IPS-15b (cell line): ENCODE results near the gene SLC2A6.

Experiments used
- H3K27me3 ChIP-seq: one replicate; pipeline ENCODE4 v1.6.1; 2013; ENCODE audit warnings: low read length; ENCODE audit not compliant: control insufficient read depth, insufficient read depth
- H3K36me3 ChIP-seq: one replicate; pipeline ENCODE4 v1.6.1; 2013; ENCODE audit warnings: low read length; ENCODE audit not compliant: control insufficient read depth, insufficient read depth
- H3K4me1 ChIP-seq: one replicate; pipeline ENCODE4 v1.6.1; 2013; ENCODE audit warnings: mild to moderate bottlenecking, low read length; ENCODE audit not compliant: control insufficient read depth, insufficient read depth
- H3K4me3 ChIP-seq: one replicate; pipeline ENCODE4 v1.5.1; 2013; ENCODE audit warnings: low read depth, low read length
- H3K9ac ChIP-seq: one replicate; pipeline ENCODE4 v1.6.1; 2013; ENCODE audit warnings: low read depth, mild to moderate bottlenecking, low read length
- H3K9me3 ChIP-seq: one replicate; pipeline ENCODE4 v1.6.1; 2013; ENCODE audit warnings: mild to moderate bottlenecking, low read length; ENCODE audit not compliant: control insufficient read depth, insufficient read depth

Gene SLC2A6

DNA sequence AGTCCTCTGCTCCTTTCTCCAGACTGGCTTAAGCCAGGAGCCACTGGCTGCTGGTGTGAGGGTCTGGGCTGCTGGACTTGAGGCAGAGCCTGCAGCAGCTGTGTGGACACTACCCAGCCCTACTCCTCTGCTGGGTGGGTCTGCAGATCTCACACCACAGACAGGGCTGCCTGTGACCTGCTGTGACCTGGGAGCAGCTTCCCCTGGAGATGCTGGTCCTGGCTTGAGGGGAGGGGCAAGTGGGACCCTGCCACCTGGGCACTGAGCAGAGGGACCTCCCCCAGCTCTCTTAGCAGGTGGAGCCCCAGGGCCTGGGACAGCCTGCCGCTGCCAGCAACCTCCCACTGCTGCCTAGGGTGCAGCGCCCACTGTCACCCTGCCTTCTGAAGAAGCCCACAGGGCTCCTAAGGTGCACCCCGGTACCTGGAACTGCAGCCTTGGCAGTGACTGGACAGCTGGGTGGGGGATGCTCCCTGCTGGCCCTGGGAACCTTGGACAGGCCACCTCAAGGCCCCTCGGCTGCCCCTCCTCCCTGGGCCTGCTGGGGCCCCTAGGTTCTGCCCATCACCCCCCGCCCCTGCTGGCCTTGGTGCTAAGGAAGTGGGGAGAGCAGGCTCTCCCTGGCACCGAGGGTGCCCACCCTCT, 10.0 kb downstream of the SLC2A6 start:
- no peaks in the 10 kb centered on the region for H3K9me3 ChIP-seq
- H3K9ac ChIP-seq = no peak overlapping the region
- H3K27me3 ChIP-seq = no peaks in the 10 kb centered on the region
- no peak overlapping the region for H3K4me3 ChIP-seq
- H3K4me1 ChIP-seq = no peaks in the 10 kb centered on the region
- peaks cover 11% of the 10 kb centered on the region for H3K36me3 ChIP-seq

DNA sequence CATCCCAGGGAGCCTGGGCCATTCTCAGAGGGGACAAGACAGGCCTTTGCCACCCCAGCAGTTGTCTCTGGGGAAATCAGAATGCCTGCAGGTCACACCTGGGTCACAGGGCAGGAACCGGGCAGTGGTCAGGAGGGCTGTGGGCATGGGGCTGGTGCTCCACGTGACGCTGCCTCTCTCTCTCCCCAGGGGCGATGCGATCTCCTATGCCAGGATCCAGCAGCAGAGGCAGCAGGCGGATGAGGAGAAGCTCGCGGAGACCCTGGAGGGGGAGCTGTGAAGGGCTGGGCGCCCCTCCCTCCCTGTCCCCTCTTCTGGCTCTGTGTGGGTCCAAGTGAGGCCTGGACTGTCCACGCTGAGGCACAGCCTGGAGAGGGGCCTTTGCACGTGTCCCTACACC, 10.5 kb downstream of the SLC2A6 start:
- Histone ChIP-seq H3K9ac (no peak overlapping the region), H3K4me3 (no peak overlapping the region), H3K9me3 (no peaks in the 10 kb centered on the region), H3K27me3 (no peaks in the 10 kb centered on the region), H3K4me1 (no peaks in the 10 kb centered on the region), H3K36me3 (peaks cover 9% of the 10 kb centered on the region)

DNA sequence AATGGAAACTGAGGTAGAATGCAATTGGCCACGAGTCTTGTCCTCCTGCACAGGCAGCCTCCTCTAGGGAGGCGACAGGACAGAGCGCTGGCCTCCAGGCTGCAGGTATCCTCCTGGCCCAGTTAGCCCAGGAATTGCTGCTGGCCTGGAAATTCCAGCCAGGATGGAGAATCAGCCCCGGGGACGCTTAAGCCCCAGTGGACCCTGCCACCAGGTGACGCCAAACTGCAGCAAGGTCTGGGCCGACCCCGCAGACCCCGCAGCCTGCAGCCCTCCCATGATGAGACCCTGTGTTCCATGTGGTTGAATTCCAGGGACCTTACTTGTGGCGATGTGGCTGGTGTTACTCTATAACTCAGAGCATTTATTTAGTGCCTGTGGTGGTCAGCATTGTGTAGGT, 11.8 kb downstream of the SLC2A6 start:
- Histone ChIP-seq H3K27me3 (no peaks in the 10 kb centered on the region), H3K4me1 (no peaks in the 10 kb centered on the region), H3K9ac (no peak overlapping the region), H3K4me3 (no peak overlapping the region), H3K9me3 (no peaks in the 10 kb centered on the region), H3K36me3 (peaks cover 3% of the 10 kb centered on the region)

- Histone ChIP-seq H3K36me3 (no peaks in the 10 kb centered on the region), H3K4me3 (no peak overlapping the region), H3K4me1 (peaks cover 2% of the 10 kb centered on the region), H3K9me3 (no peaks in the 10 kb centered on the region), H3K9ac (no peak overlapping the region), H3K27me3 (no peaks in the 10 kb centered on the region)
Measured at GRCh38 chr9:133465984-133466383, 12.9 kb downstream of the SLC2A6 start.

GRCh38 chr9:133464638-133465037, 14.3 kb downstream of the SLC2A6 start:
- Histone ChIP-seq H3K9ac (no peak overlapping the region), H3K36me3 (no peaks in the 10 kb centered on the region), H3K27me3 (no peaks in the 10 kb centered on the region), H3K4me1 (peaks cover 5% of the 10 kb centered on the region), H3K9me3 (no peaks in the 10 kb centered on the region), H3K4me3 (no peak overlapping the region)

DNA sequence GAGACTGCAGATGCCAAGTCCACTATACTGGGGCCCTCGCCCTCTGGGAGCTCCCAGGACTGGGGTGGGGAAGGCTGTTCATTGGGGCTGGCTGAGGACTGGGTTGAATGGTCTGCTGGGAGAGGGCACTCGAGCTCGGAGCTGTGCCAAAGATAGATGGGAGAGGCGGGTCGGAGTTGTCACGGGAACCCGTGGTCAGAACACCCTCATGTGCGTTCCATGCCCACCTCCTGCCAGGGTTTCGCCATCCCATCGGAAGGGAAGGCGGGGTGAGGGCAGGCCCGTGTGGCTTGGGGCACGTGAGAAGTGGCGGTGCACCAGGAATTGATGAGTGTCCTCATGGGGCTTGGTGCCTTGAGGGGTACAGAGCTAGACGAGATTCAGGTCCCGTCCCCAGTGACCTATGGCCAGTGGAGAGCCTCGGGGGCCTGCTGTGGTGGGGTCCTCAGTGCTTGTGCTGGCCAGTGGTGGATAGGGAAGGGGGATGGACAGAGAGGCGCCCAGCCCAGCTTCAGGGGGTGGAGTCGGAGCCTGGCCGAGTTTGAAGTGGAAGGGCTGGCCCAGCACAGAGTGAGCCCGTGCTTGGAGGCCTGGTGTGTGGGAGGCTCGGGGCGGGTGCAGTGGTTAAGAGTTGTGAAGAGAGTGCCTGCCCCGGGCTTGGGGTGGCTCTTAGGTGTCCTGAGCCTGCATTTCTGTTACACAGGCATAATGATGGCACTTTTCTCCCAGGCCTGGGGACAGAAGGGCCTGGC, 14.9 kb downstream of the SLC2A6 start:
- no peaks in the 10 kb centered on the region for H3K36me3 ChIP-seq
- H3K4me1 ChIP-seq = peaks cover 5% of the 10 kb centered on the region
- H3K9ac ChIP-seq = no peak overlapping the region
- H3K4me3 ChIP-seq = no peak overlapping the region
- H3K9me3 ChIP-seq = no peaks in the 10 kb centered on the region
- H3K27me3 ChIP-seq = no peaks in the 10 kb centered on the region

DNA sequence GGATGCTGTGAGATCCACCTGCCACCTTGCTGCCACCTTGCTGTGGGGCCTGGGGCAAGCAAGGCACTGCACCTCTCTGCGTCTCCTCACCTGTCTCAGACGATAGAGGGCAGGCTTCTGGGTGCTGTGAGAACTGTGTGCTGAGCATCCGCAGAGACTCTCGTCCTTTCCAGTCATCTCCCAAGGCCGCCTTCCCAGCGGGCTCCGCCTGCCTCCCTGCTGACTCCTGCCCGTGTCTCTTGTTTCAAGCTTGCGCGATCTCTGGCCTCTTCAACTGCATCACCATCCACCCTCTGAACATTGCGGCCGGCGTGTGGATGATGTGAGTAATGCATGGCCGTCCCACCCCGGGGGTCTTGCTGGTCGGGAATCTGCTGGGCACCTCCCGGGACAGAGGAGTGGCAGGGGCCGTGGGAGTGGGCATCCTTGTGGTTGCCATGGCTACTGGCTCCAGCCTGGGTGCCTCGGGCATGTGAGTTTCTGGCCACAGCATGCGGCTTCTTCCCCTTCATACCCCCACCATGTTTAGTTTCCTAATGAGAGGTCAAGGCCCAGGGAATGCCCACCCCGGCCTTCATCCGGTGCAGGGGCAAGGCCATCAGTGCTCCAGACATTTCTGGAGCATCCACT, 15.6 kb downstream of the SLC2A6 start:
- Histone ChIP-seq H3K9me3 (no peaks in the 10 kb centered on the region), H3K27me3 (no peaks in the 10 kb centered on the region), H3K36me3 (no peaks in the 10 kb centered on the region), H3K4me3 (no peak overlapping the region), H3K9ac (peak overlapping the region; percentile 24), H3K4me1 (peaks cover 5% of the 10 kb centered on the region)

DNA sequence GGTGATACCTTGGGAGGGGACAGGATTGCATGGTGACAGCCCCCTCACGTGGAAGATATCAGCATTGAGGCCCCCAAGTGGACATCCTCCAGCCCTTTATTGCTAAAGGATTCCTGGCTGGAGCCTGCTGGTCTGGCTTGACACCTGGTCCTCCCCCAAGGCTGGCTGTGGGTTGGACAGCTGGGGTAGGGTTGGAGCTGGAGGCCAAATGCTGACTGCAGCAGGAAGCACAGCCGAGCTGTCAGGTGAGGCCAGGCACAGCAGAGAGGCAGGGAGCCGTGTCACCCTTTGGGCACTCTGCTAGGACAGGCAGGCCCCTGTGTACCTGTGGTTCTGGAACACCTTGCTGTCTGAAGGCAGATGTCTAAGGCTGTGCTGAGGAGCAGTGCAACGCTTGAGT, 16.9 kb downstream of the SLC2A6 start:
- H3K36me3 ChIP-seq = no peaks in the 10 kb centered on the region
- H3K4me1 ChIP-seq = peaks cover 5% of the 10 kb centered on the region
- no peaks in the 10 kb centered on the region for H3K9me3 ChIP-seq
- H3K9ac ChIP-seq = no peak overlapping the region
- no peak overlapping the region for H3K4me3 ChIP-seq
- H3K27me3 ChIP-seq = no peaks in the 10 kb centered on the region

DNA sequence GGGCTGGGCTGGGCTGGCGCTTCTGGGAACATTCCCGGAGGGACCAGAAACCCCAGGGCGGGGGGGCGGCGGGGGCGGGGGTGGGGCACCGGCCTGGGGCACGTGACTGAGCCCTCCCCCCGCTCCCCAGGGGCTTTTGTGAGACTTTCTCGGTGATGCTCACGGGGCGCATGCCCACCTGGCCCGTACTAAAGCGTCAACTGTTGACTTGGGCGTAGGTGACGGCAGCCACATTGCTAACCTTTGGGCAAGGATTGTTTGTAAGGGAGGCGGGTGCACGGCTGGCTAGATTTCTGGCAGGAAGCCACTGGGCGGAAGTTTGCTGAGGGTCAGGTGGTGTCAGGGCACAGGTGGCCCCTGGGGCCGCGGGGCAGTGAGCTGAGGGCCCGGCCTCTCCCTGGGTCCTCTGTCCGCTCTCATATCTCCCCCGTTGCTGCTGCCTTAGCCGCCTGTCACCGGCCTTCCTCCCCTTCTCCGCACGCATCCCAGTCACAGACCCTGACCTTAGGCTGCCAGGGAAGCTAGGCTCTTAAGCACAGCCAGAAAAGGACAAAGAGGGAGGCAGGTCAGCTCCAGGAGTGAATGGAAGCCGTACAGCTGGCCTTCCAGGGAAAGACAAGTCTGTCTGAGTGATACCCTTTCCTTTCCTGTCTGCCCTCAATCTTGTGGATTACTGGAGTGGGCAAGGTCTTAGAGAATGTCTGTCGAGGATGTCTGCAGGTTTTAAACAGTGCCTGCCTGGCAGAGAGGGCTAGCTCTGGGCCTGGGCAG, 18.3 kb downstream of the SLC2A6 start:
- Histone ChIP-seq H3K27me3 (no peaks in the 10 kb centered on the region), H3K4me1 (peaks cover 5% of the 10 kb centered on the region)

GRCh38 chr9:133459476-133460404, 19.2 kb downstream of the SLC2A6 start, which contains the start of gene CACFD1:
Gene CACFD1, plus strand, starts transcription at chr9:133459978. Its CDS starts 89 bp downstream, at chr9:133460067.
- Histone ChIP-seq H3K9me3 (no peaks in the 10 kb centered on the region), H3K4me1 (peaks cover 5% of the 10 kb centered on the region), H3K36me3 (no peaks in the 10 kb centered on the region), H3K9ac (peak within 1 kb of the TSS; percentile 93), H3K4me3 (peak within 1 kb of the TSS; percentile 70), H3K27me3 (no peaks in the 10 kb centered on the region)

More for the DNA sequence above, 18.3 kb downstream of the SLC2A6 start:
- H3K9me3 ChIP-seq = no peaks in the 10 kb centered on the region
- peak overlapping the region; percentile 70 for H3K4me3 ChIP-seq
- no peaks in the 10 kb centered on the region for H3K36me3 ChIP-seq
- H3K9ac ChIP-seq = peak overlapping the region; percentile 93
